HepG2 (cell line): ENCODE data around the gene XPC. TPM values are rescaled to one million over a fixed set of nuclear protein-coding genes. Genes with fewer than 3 reads are reported as not detected.

Experiments used
- ATAC-seq: fragments of 200-7000 bp; cut with Tn5 transposase; 3 replicates; pipeline ENCODE4 v1.9.1; 2020; ENCODE audit warnings: mild to moderate bottlenecking, moderate library complexity
- BruUV-seq: library from RNA; stranded (reverse); fragments of 400-500 nt; replicated peaks from 2 replicates; lab custom pipeline; 2021; lab: Mats Ljungman, UMichigan
- CTCF ChIA-PET: fragments of 300-600 bp; formaldehyde crosslinking; extraction: SDS; loops from one replicate; lab custom pipeline; 2021; ENCODE audit warnings: low total read pairs, inconsistent platforms, low intra/inter-chr PET ratio; lab: Yijun Ruan, JAX
- POLR2A ChIA-PET: fragments of 350-600 bp; sonication (Branson Sonifier 250); formaldehyde crosslinking; loops from one replicate; lab custom pipeline; 2020; ENCODE audit warnings: antibody characterized with exemption, inconsistent platforms; lab: Yijun Ruan, JAX
- DNase-seq: peaks from one replicate; pipeline ENCODE4 v3.0.0-alpha.2; 2015; ENCODE audit warnings: low spot score
- FAIRE-seq: peaks from 3 replicates; lab custom pipeline; 2011; peaks lifted over from hg19 to GRCh38; lab: Jason Lieb, UNC
- H2AFZ ChIP-seq: one replicate; pipeline ENCODE4 v1.6.1; 2011; ENCODE audit warnings: low read length, inconsistent platforms
- H3K27ac ChIP-seq: fragments of 300-600 bp; 3 replicates; pipeline ENCODE4 v1.8.0; 2011; ENCODE audit warnings: mixed run types, mild to moderate bottlenecking, mixed read lengths, low read length, inconsistent platforms; ENCODE audit not compliant: insufficient read depth; ENCODE audit errors: extremely low read length
- H3K27me3 ChIP-seq, 2 experiments: fragments of 200-600 bp in 1 of 2; 2 replicates in 1 of 2; 3 replicates in 1 of 2; pipeline versions ENCODE4 v1.6.0 to v1.8.0; 2011; ENCODE audit warnings: low read length in 2 of 2, mild to moderate bottlenecking in 2 of 2, moderate library complexity in 2 of 2, inconsistent platforms in 1 of 2; ENCODE audit not compliant: insufficient read depth in 2 of 2, control insufficient read depth in 1 of 2
- H3K36me3 ChIP-seq, 2 experiments: fragments of 200-600 bp in 1 of 2; replicated peaks in 1 of 2; 2 replicates in 1 of 2; 3 replicates in 1 of 2; pipeline versions ENCODE4 v1.5.1 to v1.8.0; 2011; ENCODE audit warnings: low read length in 2 of 2, inconsistent platforms in 1 of 2; ENCODE audit not compliant: insufficient read depth in 2 of 2, control insufficient read depth in 1 of 2
- H3K4me1 ChIP-seq: 2 replicates; pipeline ENCODE4 v1.5.1; 2012; ENCODE audit warnings: low read length, inconsistent platforms; ENCODE audit not compliant: insufficient read depth
- H3K4me2 ChIP-seq: 2 replicates; pipeline ENCODE4 v1.6.0; 2011; ENCODE audit warnings: low read depth, low read length, inconsistent platforms
- H3K4me3 ChIP-seq, 3 experiments: fragments of 200-600 bp in 1 of 3; sonication (generic), shearing (Covaris generic) in 1 of 3; replicated peaks in 1 of 3; 2 replicates each; pipeline ENCODE4 v1.5.1; 2011 to 2016; ENCODE audit warnings: low read length in 3 of 3, inconsistent platforms in 2 of 3, low read depth in 2 of 3, mild to moderate bottlenecking in 2 of 3, control low read depth in 1 of 3, mixed read lengths in 1 of 3; ENCODE audit not compliant: insufficient read depth in 1 of 3
- H3K79me2 ChIP-seq: one replicate; pipeline ENCODE4 v1.6.1; 2011; ENCODE audit warnings: low read length, inconsistent platforms; ENCODE audit not compliant: insufficient read depth
- H3K9ac ChIP-seq: 2 replicates; pipeline ENCODE4 v1.6.0; 2011; ENCODE audit warnings: mild to moderate bottlenecking, low read depth, low read length, inconsistent platforms; ENCODE audit not compliant: insufficient read depth
- H3K9me3 ChIP-seq: 2 replicates; pipeline ENCODE4 v1.5.1; 2012; ENCODE audit warnings: mild to moderate bottlenecking, low read length
- H4K20me1 ChIP-seq: 2 replicates; pipeline ENCODE4 v1.6.0; 2011; ENCODE audit warnings: inconsistent platforms, mild to moderate bottlenecking, low read length, moderate library complexity; ENCODE audit not compliant: insufficient read depth
- ATF7 ChIP-seq, 2 experiments: fragments of 450-650 bp in 1 of 2; sonication (generic) in 1 of 2; formaldehyde crosslinking in 1 of 2; IDR thresholded peaks; 2 replicates each; pipeline versions ENCODE4 v1.4.0 to v1.6.1; 2016 to 2020; ENCODE audit warnings: antibody characterized with exemption in 1 of 2, mild to moderate bottlenecking in 1 of 2, missing genetic modification reagents in 1 of 2
- CENPX ChIP-seq: sonication (generic); formaldehyde crosslinking; IDR thresholded peaks from 2 replicates; pipeline ENCODE4 v1.9.0; 2021; ENCODE audit warnings: mild to moderate bottlenecking, missing genetic modification reagents, moderate library complexity
- GATA4 ChIP-seq: sonication (generic); IDR thresholded peaks from 2 replicates; pipeline ENCODE4 v1.6.1; 2016; ENCODE audit warnings: antibody characterized with exemption, low read depth, borderline replicate concordance
- KDM2A ChIP-seq: sonication (generic); formaldehyde crosslinking; IDR thresholded peaks from 2 replicates; pipeline ENCODE4 v1.4.0; 2020; ENCODE audit warnings: low read depth, missing genetic modification reagents, borderline replicate concordance
- MXD4 ChIP-seq: IDR thresholded peaks from 2 replicates; pipeline ENCODE4 v1.6.1; 2016; ENCODE audit warnings: mild to moderate bottlenecking, missing biosample characterization, missing genetic modification reagents
- REXO4 ChIP-seq: sonication (generic); formaldehyde crosslinking; IDR thresholded peaks from 2 replicates; pipeline ENCODE4 v1.8.0; 2022; ENCODE audit warnings: missing genetic modification reagents, mild to moderate bottlenecking, borderline replicate concordance
- SMC3 ChIP-seq: IDR thresholded peaks from 2 replicates; pipeline ENCODE4 v1.6.1; 2011; ENCODE audit warnings: low read length, improper control_type of control experiment
- SRY ChIP-seq: sonication (generic); formaldehyde crosslinking; IDR thresholded peaks from 2 replicates; pipeline ENCODE4 v1.8.0; 2022; ENCODE audit warnings: mild to moderate bottlenecking, missing genetic modification reagents
- TGIF2 ChIP-seq: IDR thresholded peaks from 2 replicates; pipeline ENCODE4 v1.6.1; 2016; ENCODE audit warnings: control low read depth, missing compliant biosample characterization
- ZBTB3 ChIP-seq: sonication (generic); formaldehyde crosslinking; IDR thresholded peaks from 2 replicates; pipeline ENCODE4 v1.4.0; 2020; ENCODE audit warnings: low read depth, mild to moderate bottlenecking, moderate library complexity, missing genetic modification reagents, borderline replicate concordance
- ZNF331 ChIP-seq: sonication (generic); formaldehyde crosslinking; IDR thresholded peaks from 2 replicates; pipeline ENCODE4 v1.4.0; 2020; ENCODE audit warnings: missing genetic modification reagents
- WGBS: methylation state at CpG from one replicate; pipeline ENCODE4 v1.1.6; 2017; ENCODE audit warnings: low lambda C conversion rate; 5-methylcytosine and 5-hydroxymethylcytosine counted together
- in situ Hi-C: cut with HindIII; loops from 2 replicates; pipeline ENCODE4 v1.10.0; 2017; ENCODE audit warnings: low pct_unique_long_range_greater_than_20kb; ENCODE audit not compliant: extremely low pct_ligation_motif_present
- intact Hi-C: fragments of 100-400 bp; cut with micrococcal nuclease; formaldehyde crosslinking; loops from one replicate; pipeline ENCODE4 v1.10.0; 2022; ENCODE audit not compliant: unreplicated experiment
- polyA plus RNA-seq, 8 experiments: library from polyadenylated mRNA; depleted of rRNA in 3 of 8; stranded (reverse) in 7 of 8; unstranded in 1 of 8; fragments of >200 nt; fragmentation: Illumina TruSeq in 4 of 8; extraction: Trizol in 4 of 8; gene quantifications; 2 replicates each; pipeline versions ENCODE4 v1.2.1 to v1.2.3, GENCODE V29; 2011 to 2016; ENCODE audit warnings: low read depth in 4 of 8, missing spikeins in 1 of 8, mixed read lengths in 1 of 8; ENCODE audit not compliant: insufficient read depth in 1 of 8
- total RNA-seq, 5 experiments: library from RNA; depleted of rRNA; stranded (reverse); fragments of >200 nt; fragmentation: Illumina TruSeq; extraction: Trizol; gene quantifications; 2 replicates each; pipeline ENCODE4 v1.2.3, GENCODE V29; 2016; ENCODE audit warnings: low read depth in 1 of 5
- TF ChIP-seq, protein P1 (sequence below): sonication (generic); formaldehyde crosslinking; IDR thresholded peaks from 2 replicates; pipeline ENCODE4 v1.9.0; 2021; ENCODE audit warnings: mild to moderate bottlenecking, missing genetic modification reagents
- TF ChIP-seq, protein P2 (sequence below): sonication (generic); formaldehyde crosslinking; IDR thresholded peaks from 2 replicates; pipeline ENCODE4 v1.5.0; 2020; ENCODE audit warnings: mild to moderate bottlenecking, low read depth, missing genetic modification reagents, borderline replicate concordance

XPC gene
- total and polyA plus RNA-seq, 2 of the 13 experiments (the other 11 are each of a cell fraction or from before 2014, with no cell fraction given): 9.4 to 24.1 TPM

DNA sequence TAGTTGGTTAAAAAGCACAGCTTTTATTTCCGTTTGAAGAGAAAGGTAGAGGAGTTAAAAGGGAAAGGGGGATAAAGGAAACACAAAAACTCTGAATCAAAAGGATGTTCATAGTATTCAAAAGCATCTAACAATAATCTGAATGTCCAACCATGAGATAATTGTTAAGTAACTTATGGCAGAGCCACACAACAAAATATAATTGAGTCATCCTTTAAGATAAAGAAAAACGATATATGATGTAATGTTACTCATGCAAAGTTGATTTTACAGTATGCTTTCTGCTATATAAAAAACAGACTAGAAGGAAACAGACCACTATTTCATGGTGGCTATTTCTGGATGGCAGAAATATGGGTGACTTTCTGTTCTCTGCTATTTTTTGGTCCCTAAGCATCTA is 3.9 kb downstream of the XPC start:
- 90% methylated on average over 2 of the region's 2 CpGs for WGBS
- no peak for FAIRE-seq
- no peak for DNase-seq
- Histone ChIP-seq H3K4me1 (peaks cover 37% of the 10 kb centered on the region), H3K9ac (no peak overlapping the region), H3K4me3 (no peak overlapping the region), H3K27ac (no peak overlapping the region), H3K27me3 (no peaks in the 10 kb centered on the region; a peak in 1 of 5 replicates), H3K9me3 (no peaks in the 10 kb centered on the region), H2AFZ (no peak overlapping the region), H3K36me3 (peaks cover 12 to 38% of the 10 kb centered on the region in 2 experiments), H4K20me1 (no peaks in the 10 kb centered on the region)
- ATAC-seq: no peak
- in situ Hi-C loops: no loop called here
- CTCF ChIA-PET: no interaction called here
- BruUV-seq: no TSS peak
- no peak for TF ChIP-seq TGIF2 (CRISPR knock-in tag)
- TF ChIP-seq ATF7 (IDR thresholded peaks at IDR 0.05): peak; percentile 56
- no peak for TF ChIP-seq ATF7 (CRISPR knock-in tag; IDR thresholded peaks at IDR 0.05)
- no peak for TF ChIP-seq ZBTB3
- TF ChIP-seq, all 625 proteins: peak for 1
- intact Hi-C loops: no loop called here
- POLR2A ChIA-PET: no interaction called here
- H3K4me2 ChIP-seq: no peak overlapping the region
- peaks cover 46% of the 10 kb centered on the region for H3K79me2 ChIP-seq

DNA sequence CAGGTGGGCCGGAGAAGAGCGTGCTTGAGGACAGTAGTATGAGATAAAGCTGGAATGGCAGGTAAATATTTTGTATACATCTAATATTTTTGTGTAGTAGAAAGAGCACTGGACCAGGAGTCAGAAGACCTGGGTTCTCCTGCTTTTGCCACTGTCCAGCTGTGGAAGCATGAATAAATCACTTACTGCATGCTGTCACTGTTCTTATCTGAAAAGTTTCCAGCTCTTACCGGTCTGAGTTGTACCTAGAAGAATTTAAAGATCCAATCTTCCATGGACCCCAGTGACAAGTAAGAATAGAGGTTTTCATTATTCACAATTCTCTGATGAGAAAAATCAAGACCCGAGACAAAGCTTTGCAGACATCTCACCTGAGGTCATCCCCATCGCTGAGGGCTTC is 5.9 kb downstream of the XPC start:
- ATAC-seq (no peak), DNase-seq (no peak), FAIRE-seq (no peak)
- WGBS: 98% methylated on average over 5 of the region's 5 CpGs
- H3K27me3 ChIP-seq: no peaks in the 10 kb centered on the region
- H3K36me3 ChIP-seq: peaks cover 16 to 58% of the 10 kb centered on the region in 2 experiments
- H3K4me2 ChIP-seq: no peak overlapping the region
- H4K20me1 ChIP-seq: no peaks in the 10 kb centered on the region
- CTCF ChIA-PET: interaction anchor here (0.6 kb wide), 1 partner anchor 61 kb away, joined by 3 read pairs; no protein-coding TSS in a partner anchor
- POLR2A ChIA-PET: no interaction called here
- H3K4me1 ChIP-seq: peaks cover 35% of the 10 kb centered on the region
- intact Hi-C loops: no loop called here
- no peak overlapping the region for H3K9ac ChIP-seq
- no peak overlapping the region for H2AFZ ChIP-seq
- in situ Hi-C loops: no loop called here
- no TSS peak for BruUV-seq
- peaks cover 30% of the 10 kb centered on the region for H3K79me2 ChIP-seq
- H3K4me3 ChIP-seq: no peak overlapping the region
- H3K27ac ChIP-seq: no peak overlapping the region
- no peaks in the 10 kb centered on the region for H3K9me3 ChIP-seq
- TF ChIP-seq, protein P1, sequence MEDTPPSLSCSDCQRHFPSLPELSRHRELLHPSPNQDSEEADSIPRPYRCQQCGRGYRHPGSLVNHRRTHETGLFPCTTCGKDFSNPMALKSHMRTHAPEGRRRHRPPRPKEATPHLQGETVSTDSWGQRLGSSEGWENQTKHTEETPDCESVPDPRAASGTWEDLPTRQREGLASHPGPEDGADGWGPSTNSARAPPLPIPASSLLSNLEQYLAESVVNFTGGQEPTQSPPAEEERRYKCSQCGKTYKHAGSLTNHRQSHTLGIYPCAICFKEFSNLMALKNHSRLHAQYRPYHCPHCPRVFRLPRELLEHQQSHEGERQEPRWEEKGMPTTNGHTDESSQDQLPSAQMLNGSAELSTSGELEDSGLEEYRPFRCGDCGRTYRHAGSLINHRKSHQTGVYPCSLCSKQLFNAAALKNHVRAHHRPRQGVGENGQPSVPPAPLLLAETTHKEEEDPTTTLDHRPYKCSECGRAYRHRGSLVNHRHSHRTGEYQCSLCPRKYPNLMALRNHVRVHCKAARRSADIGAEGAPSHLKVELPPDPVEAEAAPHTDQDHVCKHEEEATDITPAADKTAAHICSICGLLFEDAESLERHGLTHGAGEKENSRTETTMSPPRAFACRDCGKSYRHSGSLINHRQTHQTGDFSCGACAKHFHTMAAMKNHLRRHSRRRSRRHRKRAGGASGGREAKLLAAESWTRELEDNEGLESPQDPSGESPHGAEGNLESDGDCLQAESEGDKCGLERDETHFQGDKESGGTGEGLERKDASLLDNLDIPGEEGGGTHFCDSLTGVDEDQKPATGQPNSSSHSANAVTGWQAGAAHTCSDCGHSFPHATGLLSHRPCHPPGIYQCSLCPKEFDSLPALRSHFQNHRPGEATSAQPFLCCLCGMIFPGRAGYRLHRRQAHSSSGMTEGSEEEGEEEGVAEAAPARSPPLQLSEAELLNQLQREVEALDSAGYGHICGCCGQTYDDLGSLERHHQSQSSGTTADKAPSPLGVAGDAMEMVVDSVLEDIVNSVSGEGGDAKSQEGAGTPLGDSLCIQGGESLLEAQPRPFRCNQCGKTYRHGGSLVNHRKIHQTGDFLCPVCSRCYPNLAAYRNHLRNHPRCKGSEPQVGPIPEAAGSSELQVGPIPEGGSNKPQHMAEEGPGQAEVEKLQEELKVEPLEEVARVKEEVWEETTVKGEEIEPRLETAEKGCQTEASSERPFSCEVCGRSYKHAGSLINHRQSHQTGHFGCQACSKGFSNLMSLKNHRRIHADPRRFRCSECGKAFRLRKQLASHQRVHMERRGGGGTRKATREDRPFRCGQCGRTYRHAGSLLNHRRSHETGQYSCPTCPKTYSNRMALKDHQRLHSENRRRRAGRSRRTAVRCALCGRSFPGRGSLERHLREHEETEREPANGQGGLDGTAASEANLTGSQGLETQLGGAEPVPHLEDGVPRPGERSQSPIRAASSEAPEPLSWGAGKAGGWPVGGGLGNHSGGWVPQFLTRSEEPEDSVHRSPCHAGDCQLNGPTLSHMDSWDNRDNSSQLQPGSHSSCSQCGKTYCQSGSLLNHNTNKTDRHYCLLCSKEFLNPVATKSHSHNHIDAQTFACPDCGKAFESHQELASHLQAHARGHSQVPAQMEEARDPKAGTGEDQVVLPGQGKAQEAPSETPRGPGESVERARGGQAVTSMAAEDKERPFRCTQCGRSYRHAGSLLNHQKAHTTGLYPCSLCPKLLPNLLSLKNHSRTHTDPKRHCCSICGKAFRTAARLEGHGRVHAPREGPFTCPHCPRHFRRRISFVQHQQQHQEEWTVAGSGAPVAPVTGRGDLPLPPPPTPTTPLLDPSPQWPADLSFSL (CRISPR knock-in tag): no peak
- no peak for TF ChIP-seq ZNF331 (CRISPR knock-in tag)
- no peak for TF ChIP-seq CENPX (CRISPR knock-in tag)
- no peak for TF ChIP-seq SMC3
- no peak for TF ChIP-seq GATA4
- TF ChIP-seq, protein P2, sequence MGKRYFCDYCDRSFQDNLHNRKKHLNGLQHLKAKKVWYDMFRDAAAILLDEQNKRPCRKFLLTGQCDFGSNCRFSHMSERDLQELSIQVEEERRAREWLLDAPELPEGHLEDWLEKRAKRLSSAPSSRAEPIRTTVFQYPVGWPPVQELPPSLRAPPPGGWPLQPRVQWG (CRISPR knock-in tag): no peak
- no peak for TF ChIP-seq KDM2A (CRISPR knock-in tag)
- no peak for TF ChIP-seq REXO4 (CRISPR knock-in tag)
- TF ChIP-seq MXD4: no peak
- TF ChIP-seq SRY (CRISPR knock-in tag): no peak
